Testis (tissue), 2 donors: ENCODE measurements around the gene FBXO21.

ENCODE experiments used
- POLR2A ChIP-seq: fragments of 450-650 bp; IDR thresholded peaks from one replicate; pipeline ENCODE4 v1.6.1; 2017; ENCODE audit warnings: antibody characterized with exemption, mild to moderate bottlenecking, moderate library complexity
- TF ChIP-seq, protein P1 (sequence below), 3 experiments: fragments of 450-650 bp in 2 of 3; fragments of 200-600 bp in 1 of 3; sonication (generic) in 1 of 3; IDR thresholded peaks; one replicate each; pipeline ENCODE4 v1.5.1; 2016 to 2019; ENCODE audit warnings: antibody characterized with exemption in 3 of 3, mild to moderate bottlenecking in 2 of 3, moderate library complexity in 1 of 3

DNA sequence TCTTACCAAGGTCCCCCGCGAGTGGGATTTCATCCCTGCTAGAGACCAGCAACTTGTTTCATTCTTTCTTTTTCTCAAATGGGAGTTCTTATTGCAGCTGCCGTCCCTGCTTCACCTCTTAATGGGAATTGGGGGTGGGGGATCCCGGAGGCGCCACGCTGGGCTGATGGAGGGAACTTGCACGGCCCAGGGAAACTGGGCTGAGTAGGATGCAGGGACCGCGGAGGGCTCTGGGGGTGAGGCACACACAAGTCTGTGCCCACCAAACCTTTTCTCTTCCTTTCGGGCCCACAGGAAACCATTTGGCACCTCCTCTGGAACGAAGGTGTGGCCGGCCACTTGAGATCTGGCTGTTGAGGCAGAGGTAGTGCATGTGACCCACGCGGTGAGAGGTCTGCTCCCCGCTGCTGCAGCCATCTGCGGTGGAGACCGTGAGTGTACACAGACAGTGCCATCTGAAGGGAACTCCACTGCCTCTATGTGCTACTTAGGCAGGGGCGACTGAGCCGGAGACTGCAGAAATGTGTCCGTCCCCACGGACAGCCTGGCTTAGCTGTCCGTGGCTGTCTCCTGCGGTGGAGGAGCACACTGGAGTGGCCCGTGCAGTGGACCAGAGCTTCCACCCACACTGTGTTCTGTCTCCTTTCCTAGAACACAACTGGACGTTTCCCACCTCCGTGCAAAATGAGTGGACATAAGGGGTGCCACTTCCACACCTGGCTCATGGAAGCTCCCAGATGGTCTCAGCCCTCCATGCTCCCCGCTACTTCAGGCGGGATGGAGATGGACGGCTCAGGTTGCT, 49.0 kb downstream of the FBXO21 start:
- TF ChIP-seq, protein P1, sequence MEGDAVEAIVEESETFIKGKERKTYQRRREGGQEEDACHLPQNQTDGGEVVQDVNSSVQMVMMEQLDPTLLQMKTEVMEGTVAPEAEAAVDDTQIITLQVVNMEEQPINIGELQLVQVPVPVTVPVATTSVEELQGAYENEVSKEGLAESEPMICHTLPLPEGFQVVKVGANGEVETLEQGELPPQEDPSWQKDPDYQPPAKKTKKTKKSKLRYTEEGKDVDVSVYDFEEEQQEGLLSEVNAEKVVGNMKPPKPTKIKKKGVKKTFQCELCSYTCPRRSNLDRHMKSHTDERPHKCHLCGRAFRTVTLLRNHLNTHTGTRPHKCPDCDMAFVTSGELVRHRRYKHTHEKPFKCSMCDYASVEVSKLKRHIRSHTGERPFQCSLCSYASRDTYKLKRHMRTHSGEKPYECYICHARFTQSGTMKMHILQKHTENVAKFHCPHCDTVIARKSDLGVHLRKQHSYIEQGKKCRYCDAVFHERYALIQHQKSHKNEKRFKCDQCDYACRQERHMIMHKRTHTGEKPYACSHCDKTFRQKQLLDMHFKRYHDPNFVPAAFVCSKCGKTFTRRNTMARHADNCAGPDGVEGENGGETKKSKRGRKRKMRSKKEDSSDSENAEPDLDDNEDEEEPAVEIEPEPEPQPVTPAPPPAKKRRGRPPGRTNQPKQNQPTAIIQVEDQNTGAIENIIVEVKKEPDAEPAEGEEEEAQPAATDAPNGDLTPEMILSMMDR (IDR thresholded peaks at IDR 0.05): no peak
- TF ChIP-seq POLR2A: no peak
